GM12865 (cell line): ENCODE data around the gene TMEM266.

ENCODE experiments used
- DNase-seq: peaks from one replicate; pipeline ENCODE4 v3.0.0; 2010; ENCODE audit warnings: low read depth
- H3K4me3 ChIP-seq: 2 replicates; pipeline ENCODE4 v1.5.1; 2011; ENCODE audit warnings: mild to moderate bottlenecking, low read depth, low read length, control low read depth
- TF ChIP-seq, protein P1 (sequence below): IDR thresholded peaks from 2 replicates; pipeline ENCODE4 v1.5.1; 2011; ENCODE audit warnings: low read length, control low read depth, low read depth, inconsistent platforms; ENCODE audit not compliant: insufficient read depth; ENCODE audit errors: missing control alignments

Gene TMEM266

DNA sequence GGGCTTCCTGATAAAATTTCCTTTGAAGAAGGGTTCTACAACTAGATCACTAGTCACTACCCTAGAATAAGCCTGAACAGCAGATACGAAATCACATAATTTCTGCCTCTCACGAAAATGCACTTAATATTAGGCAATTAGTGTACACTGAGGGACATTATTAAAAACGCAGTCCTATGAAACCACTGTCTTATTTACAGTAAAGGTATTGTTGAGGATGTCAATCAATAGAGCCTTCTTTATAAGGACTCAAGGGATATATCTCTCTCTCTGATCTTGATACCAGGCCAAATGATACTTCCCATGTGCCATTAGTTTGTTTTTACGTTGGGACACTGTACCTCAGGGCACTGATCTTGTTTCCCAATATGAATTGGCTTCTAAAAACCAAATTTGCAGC is 191.9 kb downstream of the TMEM266 start:
- TF ChIP-seq, protein P1, sequence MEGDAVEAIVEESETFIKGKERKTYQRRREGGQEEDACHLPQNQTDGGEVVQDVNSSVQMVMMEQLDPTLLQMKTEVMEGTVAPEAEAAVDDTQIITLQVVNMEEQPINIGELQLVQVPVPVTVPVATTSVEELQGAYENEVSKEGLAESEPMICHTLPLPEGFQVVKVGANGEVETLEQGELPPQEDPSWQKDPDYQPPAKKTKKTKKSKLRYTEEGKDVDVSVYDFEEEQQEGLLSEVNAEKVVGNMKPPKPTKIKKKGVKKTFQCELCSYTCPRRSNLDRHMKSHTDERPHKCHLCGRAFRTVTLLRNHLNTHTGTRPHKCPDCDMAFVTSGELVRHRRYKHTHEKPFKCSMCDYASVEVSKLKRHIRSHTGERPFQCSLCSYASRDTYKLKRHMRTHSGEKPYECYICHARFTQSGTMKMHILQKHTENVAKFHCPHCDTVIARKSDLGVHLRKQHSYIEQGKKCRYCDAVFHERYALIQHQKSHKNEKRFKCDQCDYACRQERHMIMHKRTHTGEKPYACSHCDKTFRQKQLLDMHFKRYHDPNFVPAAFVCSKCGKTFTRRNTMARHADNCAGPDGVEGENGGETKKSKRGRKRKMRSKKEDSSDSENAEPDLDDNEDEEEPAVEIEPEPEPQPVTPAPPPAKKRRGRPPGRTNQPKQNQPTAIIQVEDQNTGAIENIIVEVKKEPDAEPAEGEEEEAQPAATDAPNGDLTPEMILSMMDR = no peak
- no peak for DNase-seq
- H3K4me3 ChIP-seq = no peak overlapping the region

DNA sequence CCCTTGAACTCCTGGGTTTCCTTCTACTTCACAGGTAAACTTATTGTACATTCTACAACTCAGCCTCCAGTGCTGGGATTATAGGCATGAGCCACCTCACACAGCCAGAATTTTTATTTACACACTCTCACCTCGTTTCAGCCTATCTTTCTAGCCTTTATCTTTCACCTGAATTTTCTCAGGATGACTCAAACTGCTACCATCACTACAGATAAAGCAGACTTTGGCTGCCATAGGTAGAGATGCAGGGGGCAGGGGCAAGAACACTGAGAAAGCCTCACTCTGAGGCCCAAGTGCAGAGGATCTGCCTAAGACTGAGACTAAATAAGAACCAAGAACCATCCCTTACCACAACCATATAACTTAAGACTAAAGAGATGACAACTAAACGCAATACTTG is 192.5 kb downstream of the TMEM266 start:
- TF ChIP-seq, protein P1 = no peak
- no peak for DNase-seq
- H3K4me3 ChIP-seq = no peak overlapping the region

DNA sequence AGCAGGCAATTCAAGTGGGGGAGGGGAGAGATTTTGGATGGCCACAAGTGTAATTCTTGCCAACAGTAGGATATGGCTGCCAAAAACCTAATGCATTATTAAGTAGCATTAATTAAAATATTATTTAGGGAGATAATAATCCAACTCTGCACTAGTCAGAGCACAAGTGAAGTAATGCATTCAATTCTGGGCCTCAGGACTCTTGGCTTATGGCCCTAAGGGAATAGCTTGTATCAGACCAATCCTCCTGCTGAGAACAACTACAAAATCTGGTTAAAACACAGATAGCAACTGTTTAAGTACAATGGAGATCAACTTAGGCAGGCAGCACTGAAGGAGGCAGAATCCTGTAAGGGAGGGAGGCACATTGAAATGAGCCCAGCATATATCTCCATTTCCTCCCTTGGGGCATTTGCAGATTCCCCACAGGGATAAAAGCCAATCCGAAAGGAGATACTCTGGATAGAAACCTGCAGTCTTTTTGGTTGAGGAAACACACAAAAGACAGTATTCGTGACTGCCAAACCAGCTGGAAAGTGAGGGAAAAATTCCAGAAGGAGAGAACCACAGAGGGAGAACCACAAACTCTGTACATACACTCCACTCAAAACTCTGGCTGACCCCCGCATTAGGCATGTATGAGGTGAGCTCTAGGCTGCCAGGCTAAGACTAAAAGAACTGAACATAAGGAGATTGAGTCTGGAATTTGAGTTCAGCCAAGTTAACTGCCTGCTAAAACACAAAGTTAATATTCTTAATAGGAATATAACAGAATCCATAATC is 194.1 kb downstream of the TMEM266 start:
- no peak for DNase-seq
- H3K4me3 ChIP-seq = no peak overlapping the region
- TF ChIP-seq, protein P1 = no peak
